Smooth muscle cell of the brain vasculature (primary cell): ENCODE results near the gene CEBPA.
"Not testable (repeated sequence)": the region's sequence is repeated elsewhere in the genome, so short reads cannot be mapped to it uniquely, and the experiment has no call there.

Experiments
- DNase-seq: peaks from one replicate; pipeline ENCODE4 v3.0.0-alpha.2; 2012; ENCODE audit warnings: low read depth, low spot score

The CEBPA gene

DNA sequence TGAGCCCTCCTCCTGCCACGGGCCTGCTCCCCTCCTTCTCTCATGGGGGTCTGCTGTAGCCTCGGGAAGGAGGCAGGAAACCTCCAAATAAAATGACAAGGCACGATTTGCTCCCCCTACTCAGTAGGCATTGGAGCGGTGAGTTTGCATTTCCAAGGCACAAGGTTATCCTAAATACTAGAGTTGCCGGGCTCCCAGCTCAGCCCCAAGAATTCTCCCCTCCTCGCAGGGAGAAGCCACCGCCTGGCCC is 1.5 kb downstream of the CEBPA start:
- no peak for DNase-seq

DNA sequence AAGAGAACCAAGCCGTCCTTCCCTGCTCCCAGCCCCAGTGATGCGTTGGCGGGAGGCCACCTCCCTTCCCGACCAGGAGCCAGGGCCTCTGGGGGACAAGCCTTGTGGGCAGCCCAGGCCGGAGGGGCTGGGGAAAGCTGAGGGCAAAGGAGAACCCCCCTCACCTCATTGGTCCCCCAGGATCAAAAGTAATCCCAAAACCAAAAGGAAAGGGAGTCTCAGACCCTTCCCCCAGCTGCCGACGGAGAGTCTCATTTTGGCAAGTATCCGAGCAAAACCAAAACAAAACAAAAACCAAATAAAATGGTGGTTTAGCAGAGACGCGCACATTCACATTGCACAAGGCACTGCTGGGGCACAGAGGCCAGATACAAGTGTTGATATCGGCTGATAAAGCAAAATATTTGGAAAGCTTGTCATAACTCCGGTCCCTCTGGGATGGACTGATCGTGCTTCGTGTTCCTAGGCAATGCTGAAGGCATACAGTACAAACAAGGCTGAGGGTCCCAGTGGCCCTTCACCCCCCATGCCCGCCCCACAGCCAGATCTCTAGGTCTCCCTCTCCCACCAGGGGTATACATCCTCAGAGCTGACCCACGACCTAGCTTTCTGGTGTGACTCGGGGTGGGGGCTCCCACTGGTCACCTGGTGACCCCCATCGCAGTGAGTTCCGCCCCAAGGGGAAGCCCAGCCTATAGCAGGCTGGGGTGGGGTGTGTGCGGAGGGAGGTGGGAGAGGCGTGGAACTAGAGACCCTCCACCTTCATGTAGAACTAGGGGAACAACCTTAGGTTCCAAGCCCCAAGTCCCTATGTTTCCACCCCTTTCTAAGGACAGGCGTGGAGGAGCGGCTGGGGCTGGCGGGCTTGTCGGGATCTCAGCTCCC is 2.1 kb downstream of the CEBPA start:
- DNase-seq, result no peak

- no peak for DNase-seq
These were observed 3.2 kb downstream of the CEBPA start for GRCh38 chr19:33299051-33299688.

GRCh38 chr19:33298146-33298911 is 4.0 kb downstream of the CEBPA start:
- DNase-seq, result no peak

- no peak for DNase-seq
These were observed 4.8 kb downstream of the CEBPA start for GRCh38 chr19:33297401-33298145.

GRCh38 chr19:33296488-33296971 is 5.8 kb downstream of the CEBPA start:
- DNase-seq, result no peak

DNA sequence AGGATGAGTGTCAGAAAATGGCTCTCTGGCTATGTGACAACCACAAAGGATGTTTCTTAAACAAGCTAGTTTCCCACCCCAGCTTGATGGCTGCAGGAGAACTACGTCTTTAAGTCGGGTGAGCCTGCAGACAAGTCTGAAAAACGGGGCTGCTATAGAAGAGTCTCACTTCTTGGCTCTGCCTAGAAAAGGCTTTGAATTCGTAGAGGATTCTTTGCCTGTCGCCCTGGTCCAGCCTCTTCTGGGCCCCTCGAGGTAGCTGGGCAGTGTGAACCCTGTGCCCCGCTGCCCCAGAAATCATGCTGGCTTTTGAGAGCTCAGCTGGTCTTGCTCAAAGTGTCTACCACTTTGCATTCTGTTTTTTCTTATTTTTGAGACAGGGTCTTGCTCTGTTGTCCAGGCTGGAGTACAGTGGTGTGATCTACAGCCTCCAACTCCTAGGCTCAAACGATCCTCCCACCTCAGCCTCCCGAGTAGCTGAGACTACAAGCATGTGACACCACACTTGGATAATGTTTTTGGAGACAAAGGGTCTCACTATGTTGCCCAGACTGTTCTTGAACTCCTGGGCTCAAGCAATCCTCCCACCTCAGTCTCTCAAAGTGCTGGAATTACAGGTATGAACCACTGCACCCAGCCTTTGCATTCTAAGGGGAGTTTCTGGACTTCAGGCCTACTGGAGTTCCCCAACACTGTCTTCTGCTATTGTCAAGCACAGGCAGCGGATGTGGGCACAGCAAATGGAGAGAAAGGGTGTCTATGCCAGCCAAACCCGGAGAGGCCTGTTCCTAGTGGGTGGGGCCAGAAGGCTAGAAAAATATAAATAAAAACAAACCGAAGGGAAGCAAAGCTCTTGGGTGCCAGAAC is 6.5 kb downstream of the CEBPA start:
- DNase-seq, result no peak

- not testable (repeated sequence) for DNase-seq
These were observed 7.3 kb downstream of the CEBPA start for GRCh38 chr19:33295046-33295445.

- DNase-seq, result no peak
These were observed 8.1 kb downstream of the CEBPA start for GRCh38 chr19:33294058-33294798.

- no peak for DNase-seq
These were observed 8.9 kb downstream of the CEBPA start for GRCh38 chr19:33293255-33294057.

DNA sequence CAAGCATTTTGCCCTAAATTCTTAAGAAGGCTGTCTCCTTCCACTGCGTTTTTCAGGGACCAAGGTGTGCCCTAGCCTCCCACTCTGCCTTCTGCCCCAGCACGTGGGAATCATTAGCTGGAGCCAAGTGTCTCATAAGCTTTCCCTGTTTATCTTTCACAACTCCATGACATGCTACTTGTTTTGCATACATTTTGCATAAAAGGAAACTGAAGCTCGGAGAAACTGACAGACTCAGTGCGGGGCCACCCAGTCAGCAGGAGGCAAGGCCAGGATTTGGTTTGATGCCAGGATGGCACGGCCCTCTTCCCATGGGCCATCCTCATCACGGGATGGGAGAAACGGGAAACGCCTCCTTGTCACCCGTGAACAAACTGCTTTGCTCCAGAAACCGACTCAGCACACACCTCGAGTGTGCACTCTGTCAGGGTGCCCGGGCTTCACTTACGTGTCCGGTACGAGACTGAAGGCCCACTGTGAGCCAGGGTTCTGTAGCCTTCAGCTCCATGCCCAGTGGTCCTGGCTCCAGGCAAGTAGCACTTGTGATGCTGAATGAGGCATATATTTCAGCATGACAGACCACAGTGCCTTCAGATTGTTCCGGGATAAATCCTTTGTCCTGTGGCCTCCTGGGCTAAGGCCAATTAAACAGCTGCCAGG is 9.6 kb downstream of the CEBPA start:
- DNase-seq, result no peak

GRCh38 chr19:33291623-33292534 is 10.5 kb downstream of the CEBPA start:
- no peak for DNase-seq

GRCh38 chr19:33290956-33291622 is 11.2 kb downstream of the CEBPA start:
- no peak for DNase-seq

DNA sequence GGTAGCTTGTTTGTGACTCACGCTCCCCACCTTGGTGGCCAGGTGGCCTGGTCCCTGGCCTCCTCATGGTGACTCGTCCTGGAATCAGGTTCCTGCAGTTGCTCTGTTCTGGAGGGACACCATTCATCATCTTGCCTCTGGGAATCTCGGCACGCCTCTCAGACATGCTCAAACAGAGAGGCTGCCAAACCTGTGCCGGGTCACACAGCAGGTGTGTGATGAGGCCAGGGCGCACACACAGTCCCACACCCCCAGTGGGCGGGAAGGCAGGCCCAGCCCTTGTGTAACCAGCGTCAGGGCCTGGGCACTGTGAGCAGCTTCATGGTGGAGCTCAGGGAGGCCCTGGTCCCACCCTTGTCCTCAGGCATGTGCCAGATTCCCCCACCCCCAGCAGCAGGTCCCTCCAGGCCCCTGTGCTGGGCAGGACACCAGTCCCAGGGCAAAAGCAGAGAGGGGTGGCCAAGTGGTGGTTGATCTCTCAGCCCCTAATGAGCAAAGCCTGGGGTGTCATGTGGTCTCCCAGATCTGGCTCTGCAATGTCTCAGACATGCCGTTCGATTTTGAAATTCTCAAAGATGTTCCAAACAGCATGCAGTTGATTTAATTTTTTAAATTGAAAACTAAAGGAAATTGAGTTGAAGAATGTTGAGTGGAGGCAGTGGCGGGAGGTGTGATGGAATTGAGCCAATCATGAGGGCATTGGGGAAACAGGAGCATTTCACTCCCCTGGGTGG is 12.1 kb downstream of the CEBPA start:
- DNase-seq, result no peak

DNA sequence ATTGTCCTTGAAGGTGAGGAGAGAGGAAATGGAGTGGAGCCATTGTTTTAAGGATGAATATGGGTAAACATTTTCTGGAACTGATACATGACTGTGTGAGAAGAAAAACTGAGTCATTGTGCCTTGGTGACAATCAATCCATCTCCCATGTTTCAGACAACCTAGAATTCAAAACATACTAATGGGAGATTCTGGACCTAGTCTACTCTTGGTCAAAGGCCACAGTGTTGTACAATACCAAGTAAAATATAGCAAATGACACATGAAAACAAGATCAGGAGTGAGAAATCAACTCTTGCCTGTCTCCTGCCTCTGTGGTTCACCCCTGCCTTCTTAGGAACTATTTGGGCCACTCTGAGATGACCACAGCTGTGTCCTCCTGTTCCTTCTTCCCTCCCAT is 13.1 kb downstream of the CEBPA start:
- no peak for DNase-seq

GRCh38 chr19:33288666-33289065 is 13.7 kb downstream of the CEBPA start:
- DNase-seq, result no peak
